Psoas muscle (tissue), 8 donors: ENCODE results near the gene FMN2. TPM values are rescaled to one million over a fixed set of nuclear protein-coding genes. Genes with fewer than 3 reads are reported as not detected.

Source experiments
- ATAC-seq, 4 donors: fragments of 200-7000 bp; cut with Tn5 transposase; one replicate each; pipeline ENCODE4 v1.9.1; 2020; ENCODE audit warnings: moderate library complexity in 3 of 4, mild to moderate bottlenecking in 2 of 4
- DNase-seq, 2 donors: peaks; one replicate each; pipeline ENCODE4 v3.0.0-alpha.2; 2020
- H3K27ac ChIP-seq: fragments of 200-600 bp; one replicate; pipeline ENCODE4 v1.8.0; 2022
- H3K27me3 ChIP-seq, 3 donors: fragments of 200-600 bp in 1 of 3; one replicate each; pipeline versions ENCODE4 v1.6.1 to v1.8.0; 2013 to 2022; ENCODE audit warnings: low read length in 2 of 3, mild to moderate bottlenecking in 2 of 3, moderate library complexity in 1 of 3; ENCODE audit not compliant: insufficient read depth in 3 of 3
- H3K36me3 ChIP-seq, 2 donors: fragments of 200-600 bp in 1 of 2; one replicate each; pipeline versions ENCODE4 v1.6.1 to v1.8.0; 2013 to 2022; ENCODE audit warnings: low read depth in 1 of 2, mild to moderate bottlenecking in 1 of 2, moderate library complexity in 1 of 2; ENCODE audit not compliant: insufficient read depth in 1 of 2
- H3K4me1 ChIP-seq: fragments of 200-600 bp; one replicate; pipeline ENCODE4 v1.8.0; 2022
- H3K4me3 ChIP-seq: fragments of 200-600 bp; one replicate; pipeline ENCODE4 v1.8.0; 2022; ENCODE audit warnings: mild to moderate bottlenecking
- H3K9me3 ChIP-seq: fragments of 200-600 bp; one replicate; pipeline ENCODE4 v1.8.0; 2022
- WGBS, 3 donors: extraction: QIAGEN DNeasy Blood & Tissue Kit; methylation state at CpG; one replicate each; pipeline versions ENCODE4 v1.1.6 to v1.1.7; 2013; 5-methylcytosine and 5-hydroxymethylcytosine counted together
- intact Hi-C, 2 donors: fragments of 100-400 bp; cut with DNase I; formaldehyde crosslinking; loops; one replicate each; pipeline versions ENCODE4 v1.11.0 to v1.14.2; 2022
- polyA plus RNA-seq, 3 donors: library from polyadenylated mRNA; stranded (reverse); fragments of 200-250 nt; gene quantifications; one replicate each; pipeline ENCODE4 v1.2.3, GENCODE V29; 2013
- total RNA-seq, 4 donors: library from RNA; stranded (reverse); fragmentation: NEBNext Ultra II Directional in 2 of 4; extraction: Animal tissue kit (Norgen Biotek cat#: 25700) in 2 of 4; gene quantifications; one replicate each; pipeline versions ENCODE4 v1.2.1 to v1.2.4, GENCODE V29; 2021 to 2023
- TF ChIP-seq, protein P1 (sequence below): fragments of 200-600 bp; IDR thresholded peaks from one replicate; pipeline ENCODE4 v1.8.0; 2022; ENCODE audit warnings: antibody characterized with exemption
- donor health status: healthy with polysubstance abuse.
- donor health status: DM: no; HTN: no; CAD: no; lungs with moderate emphysema.
- donor health status: Bipolar disorder and iron deficiency.
- donor health status: healthy.
- donor health status: DM: yes; HTN: yes; CAD: no.
- donor health status: DM: no; HTN: no; CAD: no.
- donor health status: DM: no; HTN: no; CAD: no.
- donor health status: DM: yes; HTN: yes; CAD: no.

Gene FMN2
- total and polyA plus RNA-seq, 7 donors = 0.15 to 1.1 (median 0.52) TPM; not detected in 2

DNA sequence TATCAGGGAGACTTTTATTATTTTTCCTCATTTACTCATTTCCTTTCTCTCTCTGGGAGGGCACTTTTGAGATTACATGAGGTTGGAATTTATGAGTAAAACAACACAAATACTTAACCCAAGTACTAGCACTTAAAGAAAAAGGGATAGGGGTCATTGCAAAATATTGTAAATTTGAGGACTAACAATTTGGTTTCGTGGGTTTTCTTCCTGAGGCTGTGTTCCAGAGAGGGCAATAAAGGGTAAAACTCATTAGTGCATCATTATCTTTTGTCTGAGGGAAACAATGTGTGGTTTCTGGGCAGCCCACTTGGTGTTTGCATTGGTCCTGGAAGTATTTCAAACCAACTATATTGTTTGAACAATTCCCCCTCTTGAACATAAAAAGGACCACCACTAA is 423.8 kb downstream of the FMN2 start:
- Histone ChIP-seq H3K4me1 (no peaks in the 10 kb centered on the region), H3K27ac (no peak overlapping the region), H3K27me3 (no peaks in the 10 kb centered on the region), H3K4me3 (no peak overlapping the region), H3K36me3 (no peaks in the 10 kb centered on the region), H3K9me3 (no peaks in the 10 kb centered on the region)
- 41 to 64% (median 52%) methylated on average over 1 of the region's 1 CpG for WGBS, 3 donors
- DNase-seq (no peak), ATAC-seq (no peak)
- intact Hi-C loops = no loop called here
- TF ChIP-seq, protein P1, sequence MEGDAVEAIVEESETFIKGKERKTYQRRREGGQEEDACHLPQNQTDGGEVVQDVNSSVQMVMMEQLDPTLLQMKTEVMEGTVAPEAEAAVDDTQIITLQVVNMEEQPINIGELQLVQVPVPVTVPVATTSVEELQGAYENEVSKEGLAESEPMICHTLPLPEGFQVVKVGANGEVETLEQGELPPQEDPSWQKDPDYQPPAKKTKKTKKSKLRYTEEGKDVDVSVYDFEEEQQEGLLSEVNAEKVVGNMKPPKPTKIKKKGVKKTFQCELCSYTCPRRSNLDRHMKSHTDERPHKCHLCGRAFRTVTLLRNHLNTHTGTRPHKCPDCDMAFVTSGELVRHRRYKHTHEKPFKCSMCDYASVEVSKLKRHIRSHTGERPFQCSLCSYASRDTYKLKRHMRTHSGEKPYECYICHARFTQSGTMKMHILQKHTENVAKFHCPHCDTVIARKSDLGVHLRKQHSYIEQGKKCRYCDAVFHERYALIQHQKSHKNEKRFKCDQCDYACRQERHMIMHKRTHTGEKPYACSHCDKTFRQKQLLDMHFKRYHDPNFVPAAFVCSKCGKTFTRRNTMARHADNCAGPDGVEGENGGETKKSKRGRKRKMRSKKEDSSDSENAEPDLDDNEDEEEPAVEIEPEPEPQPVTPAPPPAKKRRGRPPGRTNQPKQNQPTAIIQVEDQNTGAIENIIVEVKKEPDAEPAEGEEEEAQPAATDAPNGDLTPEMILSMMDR = no peak

GRCh38 chr1:240516069-240516468 is 424.4 kb downstream of the FMN2 start:
- DNase-seq (no peak), ATAC-seq (no peak)
- Histone ChIP-seq H3K27ac (no peak overlapping the region), H3K27me3 (no peaks in the 10 kb centered on the region), H3K9me3 (no peaks in the 10 kb centered on the region), H3K4me1 (no peaks in the 10 kb centered on the region), H3K4me3 (no peak overlapping the region), H3K36me3 (no peaks in the 10 kb centered on the region)
- intact Hi-C loops = no loop called here
- TF ChIP-seq, protein P1 = no peak
- whole genome bisulfite sequencing, 3 donors = 96 to 97% (median 96%) methylated on average over 2 of the region's 2 CpGs

GRCh38 chr1:240517891-240518290 is 426.2 kb downstream of the FMN2 start:
- Histone ChIP-seq H3K9me3 (no peaks in the 10 kb centered on the region), H3K4me1 (no peaks in the 10 kb centered on the region), H3K27me3 (no peaks in the 10 kb centered on the region), H3K36me3 (no peaks in the 10 kb centered on the region), H3K27ac (no peak overlapping the region), H3K4me3 (no peak overlapping the region)
- DNase-seq = no peak
- TF ChIP-seq, protein P1 = no peak
- ATAC-seq = no peak
- 83 to 86% (median 85%) methylated on average over 4 of the region's 4 CpGs for WGBS, 3 donors
- intact Hi-C loops = no loop called here

DNA sequence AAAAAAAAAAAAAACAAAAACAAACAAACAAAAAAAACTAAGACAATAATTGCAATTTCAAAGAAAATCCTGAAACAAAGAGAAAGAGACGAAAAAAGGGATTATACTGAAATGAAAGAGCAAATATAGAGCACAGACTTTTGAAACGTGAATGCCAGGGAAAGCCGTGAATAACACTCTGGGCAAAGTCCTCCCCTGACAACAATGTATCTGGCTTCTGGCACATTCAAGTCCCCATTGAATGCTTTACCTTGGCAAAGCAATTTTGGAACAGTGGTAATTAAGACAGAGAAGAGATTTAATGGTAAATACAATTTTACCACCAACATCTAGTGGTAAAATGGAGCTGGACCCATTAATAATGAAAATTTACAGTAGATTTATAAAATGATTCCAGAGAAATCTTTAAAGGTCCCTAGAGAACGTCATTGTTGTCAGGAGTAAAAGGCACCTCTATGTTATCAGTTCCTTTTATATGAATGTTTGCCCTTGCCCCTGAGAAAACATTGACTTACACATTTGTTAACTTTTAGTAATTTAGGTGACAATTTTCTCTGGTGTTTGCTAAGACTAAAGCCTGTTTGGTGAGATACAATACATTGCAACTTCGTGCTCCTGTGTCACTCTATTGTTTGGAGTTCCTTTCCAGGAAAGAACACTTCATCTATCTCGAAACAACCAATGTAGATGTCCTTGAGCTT is 430.6 kb downstream of the FMN2 start:
- H3K4me1 ChIP-seq = no peaks in the 10 kb centered on the region
- no peak for DNase-seq
- intact Hi-C loops = no loop called here
- no peaks in the 10 kb centered on the region for H3K9me3 ChIP-seq
- no peaks in the 10 kb centered on the region for H3K27me3 ChIP-seq
- WGBS, 3 donors = 69 to 76% (median 73%) methylated on average over 6 of the region's 6 CpGs
- no peak for ATAC-seq
- no peak overlapping the region for H3K4me3 ChIP-seq
- no peak overlapping the region for H3K27ac ChIP-seq
- no peaks in the 10 kb centered on the region for H3K36me3 ChIP-seq
- TF ChIP-seq, protein P1 = no peak
